HG02885 (cell line): ENCODE results near the gene MMP11.

Experiments used
- ATAC-seq: cut with Tn5 transposase; IDR thresholded peaks from one replicate; pipeline ENCODE4 v1.9.1; 2021; ENCODE audit warnings: mild to moderate bottlenecking; ENCODE audit not compliant: unreplicated experiment, poor library complexity

The MMP11 gene

DNA sequence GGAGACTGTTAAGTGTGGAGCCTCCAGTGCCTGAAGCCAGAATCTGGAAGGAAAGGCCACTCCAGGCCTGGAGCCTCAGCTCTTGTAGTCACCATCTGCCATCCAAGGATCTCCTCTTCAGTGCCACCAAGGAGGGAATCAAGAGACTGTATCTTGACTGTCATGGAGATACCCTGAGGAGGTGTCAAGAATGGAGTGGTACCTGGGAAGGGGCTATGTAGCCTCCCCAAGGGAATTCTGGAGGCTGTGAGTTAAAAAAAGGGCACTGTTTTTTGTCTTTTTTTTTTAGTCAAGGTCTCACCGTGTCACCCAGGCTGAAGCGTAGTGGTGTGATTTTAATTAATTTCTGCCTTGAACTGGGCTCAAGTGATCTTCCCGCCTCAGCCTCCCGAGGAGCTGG is 13.1 kb upstream of the MMP11 start:
- ATAC-seq, result no peak

DNA sequence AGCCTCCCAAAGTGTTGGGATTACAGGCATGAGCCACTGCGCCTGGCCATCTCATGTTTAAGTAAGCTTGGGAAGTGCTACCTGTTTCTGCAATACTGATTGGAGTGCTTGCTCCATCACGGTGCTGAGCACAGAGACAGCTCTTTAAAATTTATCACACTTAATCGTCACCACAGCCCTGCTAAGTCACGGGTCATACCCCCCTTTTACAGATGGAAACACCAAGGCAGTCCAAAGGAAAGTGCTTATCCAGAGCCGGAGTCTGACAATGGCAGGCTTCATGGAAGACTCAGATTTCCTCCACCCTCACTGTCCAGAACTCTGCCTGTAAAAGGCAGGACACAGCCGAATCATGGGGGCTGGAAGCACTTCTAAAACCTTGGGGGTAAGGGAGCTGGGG is 12.6 kb upstream of the MMP11 start:
- no peak for ATAC-seq

DNA sequence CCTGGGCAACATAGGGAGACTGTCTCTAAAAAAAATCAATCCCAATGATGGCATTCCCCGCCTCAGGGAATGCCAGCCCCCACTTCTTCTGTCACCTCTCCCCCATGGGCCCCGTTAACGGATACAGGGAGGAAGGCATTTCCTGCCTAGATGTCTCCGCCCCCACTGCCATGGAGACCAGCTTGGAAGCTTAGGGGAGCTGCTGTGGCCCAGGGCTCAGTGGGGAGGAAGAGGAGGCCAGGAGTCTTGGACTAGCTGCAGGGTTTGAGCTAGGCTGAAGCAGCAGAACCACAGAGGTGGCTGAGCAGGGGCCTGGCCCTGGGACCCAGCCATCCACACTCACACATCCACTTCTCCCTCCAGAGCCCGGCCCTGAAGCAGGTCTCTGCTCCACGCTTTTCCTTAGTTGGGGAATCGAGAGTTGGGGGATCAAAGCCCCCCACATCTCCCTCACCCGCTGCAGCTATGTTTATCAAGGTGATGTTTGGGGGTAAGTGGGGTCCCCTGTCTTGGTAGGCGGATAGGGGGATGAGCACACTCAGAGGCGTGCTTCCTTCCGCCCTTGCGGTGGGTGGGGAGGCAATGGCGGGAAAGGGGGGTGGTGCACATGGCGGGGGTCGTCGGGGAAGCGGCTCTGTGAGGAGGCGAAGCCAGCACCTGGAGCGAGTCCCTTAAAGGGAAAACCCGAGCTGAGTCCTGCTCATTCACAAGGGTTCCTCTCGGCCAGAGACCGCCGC is 9.6 kb upstream of the MMP11 start, which contains the start of gene C22orf15:
TSS of gene C22orf15 (plus strand) at position 149 of the 737 bp plus-strand sequence. CDS start at position 466, 317 bp downstream.
- no peak for ATAC-seq

DNA sequence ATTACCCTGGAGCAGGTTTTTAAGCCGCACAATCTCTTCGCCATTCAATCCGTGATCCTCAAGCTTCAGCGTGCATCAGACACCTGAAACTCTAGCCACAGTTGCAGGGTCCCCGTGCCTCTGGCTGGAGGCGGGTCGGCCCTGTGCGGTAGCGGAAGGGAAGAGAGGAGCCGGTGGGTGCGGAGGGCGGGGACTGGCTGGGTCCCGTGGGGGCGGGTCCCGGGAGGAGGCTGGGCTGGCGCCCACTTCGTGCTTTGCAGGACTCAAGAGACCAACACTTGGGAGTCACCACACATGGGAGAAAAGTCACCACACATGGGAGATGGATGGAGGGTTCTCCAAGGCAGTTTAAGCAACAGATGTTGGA is 9.1 kb upstream of the MMP11 start:
- no peak for ATAC-seq

DNA sequence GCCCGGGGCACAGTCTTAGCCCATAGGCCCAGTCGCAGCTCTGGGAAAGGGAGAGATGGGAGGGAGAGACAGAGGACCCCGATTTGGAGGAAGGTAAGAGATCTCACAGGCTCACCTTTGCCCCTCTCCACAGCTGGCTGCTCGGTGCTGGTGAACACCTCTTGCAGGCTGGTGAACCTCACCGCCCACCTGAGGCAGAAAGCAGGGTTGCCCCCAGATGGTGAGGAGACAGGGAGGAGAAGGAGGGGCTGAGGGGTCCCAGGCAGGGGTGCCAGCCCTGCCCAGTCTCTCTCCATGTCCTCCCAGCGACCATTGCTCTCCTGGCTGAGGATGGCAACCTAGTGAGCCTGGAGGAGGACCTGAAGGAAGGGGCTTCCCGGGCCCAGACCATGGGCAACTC is 8.7 kb upstream of the MMP11 start:
- ATAC-seq, result no peak

DNA sequence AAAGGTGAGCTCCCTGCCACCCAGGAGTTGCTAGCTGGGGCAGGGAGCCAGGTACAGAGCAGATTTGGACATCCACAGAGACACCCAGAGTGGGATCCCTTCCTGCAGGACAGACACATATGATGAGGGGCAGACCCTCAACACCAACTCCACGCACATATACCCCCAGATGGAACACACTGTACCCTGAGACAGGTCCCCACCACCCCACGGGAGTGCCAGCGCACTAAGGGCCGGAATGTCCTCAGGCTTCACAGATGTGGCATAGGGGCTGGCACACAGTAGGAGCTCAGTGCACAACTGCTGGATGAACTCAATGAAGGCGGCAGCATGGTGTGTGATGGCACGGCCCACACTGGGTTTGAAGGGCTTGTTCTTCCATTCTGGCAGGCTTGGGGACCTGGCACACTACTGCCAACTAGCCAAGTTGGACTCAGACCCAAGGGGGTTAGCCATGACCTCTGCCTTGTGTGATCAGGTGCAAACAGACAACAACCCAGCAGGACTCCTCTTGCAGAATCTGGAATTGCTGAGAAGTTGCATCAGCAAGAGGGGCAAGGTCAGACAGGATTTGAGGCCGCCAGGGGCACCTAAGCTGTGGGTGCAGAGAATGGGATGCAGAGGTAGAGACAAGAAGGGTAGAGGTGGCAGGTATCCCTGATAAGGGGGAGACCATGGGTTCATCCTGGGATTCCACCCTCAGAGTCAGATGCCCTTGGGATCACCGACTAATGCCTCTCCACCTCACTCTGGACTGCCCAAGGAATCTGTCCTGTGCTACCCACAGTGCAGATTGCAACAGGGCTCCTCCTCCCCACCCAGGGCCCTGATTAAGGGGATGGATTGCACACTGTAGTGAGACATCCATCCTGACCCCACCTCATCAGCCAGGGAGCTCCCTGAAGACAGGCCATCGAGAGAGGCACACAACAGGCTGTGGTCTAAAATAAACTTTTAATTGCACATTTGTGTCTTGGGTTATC is 7.5 kb upstream of the MMP11 start:
- no peak for ATAC-seq

DNA sequence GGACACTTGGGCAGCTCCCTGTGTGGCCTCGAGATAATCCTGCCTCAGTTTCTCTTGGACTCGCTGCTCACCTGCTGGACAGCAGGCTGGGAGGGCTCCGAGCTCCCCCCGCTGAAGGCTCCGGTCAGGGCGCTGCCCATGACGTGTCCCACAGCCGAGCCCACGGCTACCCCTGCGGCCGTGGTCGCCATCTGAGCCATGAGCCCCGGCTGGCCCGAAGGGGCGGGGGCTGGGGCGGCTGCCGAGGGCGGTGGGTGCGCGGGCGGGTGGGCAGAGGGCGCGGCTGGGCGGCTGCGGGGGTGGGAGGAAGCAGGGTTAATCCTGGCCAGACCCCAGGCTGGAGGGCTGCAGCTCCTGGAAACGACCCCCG is 5.4 kb upstream of the MMP11 start:
- no peak for ATAC-seq

DNA sequence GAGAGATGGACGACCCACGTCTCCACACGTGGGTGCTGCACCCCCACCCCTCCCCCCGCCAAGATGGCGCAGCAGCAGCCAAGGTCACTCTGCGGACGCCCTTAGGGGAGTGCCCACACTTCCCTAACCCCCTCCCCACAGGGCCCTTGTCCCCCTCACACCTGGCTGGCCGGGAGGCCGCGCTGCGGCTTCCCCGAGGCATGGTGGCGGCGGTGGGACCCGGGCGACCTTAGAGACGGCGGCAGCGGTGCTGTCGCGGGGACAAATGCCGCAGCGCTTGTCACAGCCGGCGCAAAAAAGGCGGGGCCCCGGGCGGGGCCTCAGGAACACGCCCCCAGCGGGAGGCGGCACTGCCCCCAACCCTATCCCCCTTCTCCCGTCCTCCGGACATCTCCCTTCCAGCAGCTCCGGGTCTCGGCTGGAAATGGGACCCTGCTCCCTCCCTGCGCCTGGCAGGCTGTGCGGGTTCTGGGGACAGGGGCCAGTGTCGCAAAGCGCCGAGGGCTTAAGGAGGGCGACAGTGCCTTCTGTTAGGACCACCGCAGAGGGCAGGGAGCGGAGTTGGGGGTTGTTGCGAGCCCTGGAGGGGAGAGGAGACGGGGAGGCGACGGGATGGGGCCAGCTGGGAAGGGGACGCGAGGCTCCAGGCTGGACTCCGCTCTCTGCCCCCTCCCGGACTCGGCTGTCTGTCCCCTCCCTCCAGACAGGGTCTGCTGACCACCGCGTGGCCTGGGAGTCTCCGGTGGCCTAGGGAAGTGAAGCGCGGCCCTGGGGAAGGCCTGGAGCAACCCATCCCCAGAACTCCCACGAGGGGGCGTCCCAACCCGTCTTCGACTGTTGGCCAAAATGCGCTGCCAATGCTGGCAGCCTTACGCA is 4.7 kb upstream of the MMP11 start, which contains the start of gene CHCHD10:
TSS of gene CHCHD10 (minus strand) at position 300 of the 876 bp plus-strand sequence. CDS start at position 202, 98 bp downstream.
- ATAC-seq, result peak; percentile 60

DNA sequence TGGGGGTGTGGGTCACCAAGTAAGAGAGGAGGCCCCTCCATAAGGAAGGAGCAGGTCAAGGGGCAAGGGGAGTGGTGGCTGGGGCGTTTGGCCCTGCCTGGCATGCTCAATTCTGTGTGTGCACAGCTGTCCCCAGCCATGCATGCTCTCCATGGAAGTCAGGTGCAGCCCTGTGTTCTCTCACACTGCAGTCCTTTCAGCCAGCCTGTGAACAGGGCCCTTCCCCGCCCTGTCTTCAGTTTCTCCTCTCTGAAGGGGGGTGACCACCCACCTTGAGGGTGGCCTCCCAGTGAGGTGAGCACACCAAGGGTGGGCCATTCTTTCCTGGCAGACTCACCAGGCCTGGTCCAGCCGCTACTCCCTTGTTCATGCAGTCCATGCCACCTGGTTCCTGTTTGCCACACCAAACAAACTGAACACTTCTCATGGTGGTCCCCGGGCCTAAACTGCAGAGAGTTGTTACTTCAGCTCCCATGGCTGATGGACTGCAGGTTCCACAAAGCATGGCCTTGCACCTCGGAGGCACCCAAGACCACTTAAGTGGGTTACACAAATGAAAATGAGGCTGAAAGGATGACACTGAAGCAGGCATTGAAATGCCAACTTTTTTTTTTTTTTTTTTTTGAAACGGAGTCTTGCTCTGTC is 3.2 kb upstream of the MMP11 start:
- ATAC-seq, result no peak

DNA sequence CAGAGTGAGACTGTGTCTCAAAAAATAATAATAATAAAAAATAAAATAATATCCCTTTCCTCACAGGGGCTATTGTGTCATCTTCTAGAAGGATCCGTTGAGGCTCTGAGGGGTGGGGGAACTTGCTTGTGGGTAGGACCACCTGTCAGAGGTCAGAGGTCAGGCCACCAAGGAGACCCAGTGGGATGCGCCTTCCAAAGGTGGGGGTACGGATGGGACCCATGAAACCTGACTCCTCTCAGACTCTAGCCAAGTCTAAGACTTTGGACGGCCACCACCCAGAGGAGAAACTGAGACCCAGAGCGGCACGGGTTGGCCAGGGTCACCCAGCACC is 367 bp upstream of the MMP11 start:
- no peak for ATAC-seq

DNA sequence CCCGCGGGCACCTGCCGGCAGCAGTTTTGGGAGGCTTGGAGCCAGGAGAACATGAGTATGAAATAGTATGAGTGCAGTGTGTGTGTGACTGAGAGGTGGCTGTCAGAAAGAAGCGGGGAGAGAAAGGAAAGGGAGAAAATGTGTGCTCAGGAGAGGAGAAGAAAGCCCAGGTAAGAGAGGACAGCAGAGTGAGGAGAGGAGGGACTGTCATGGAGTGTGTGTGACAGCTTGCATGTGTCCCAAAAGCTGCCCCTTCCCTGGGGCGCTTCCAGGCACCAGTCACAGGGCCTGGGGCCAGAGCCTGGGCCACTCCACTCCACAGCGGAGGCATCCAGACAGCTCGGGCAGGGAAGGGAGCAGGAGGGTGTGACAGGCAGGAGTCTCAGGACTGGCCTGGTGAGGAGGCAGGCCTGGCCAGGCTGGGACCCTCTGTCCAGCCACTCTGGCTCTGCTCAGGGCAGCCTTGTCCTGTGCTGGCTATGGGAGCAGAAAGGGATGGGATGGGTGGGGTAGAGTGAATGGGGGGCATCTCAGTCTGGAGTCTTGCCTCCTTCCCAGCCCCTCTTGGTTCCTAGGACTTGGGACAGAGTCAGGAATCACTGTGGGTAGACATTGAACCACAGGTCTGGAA is 949 bp downstream of the MMP11 start:
- ATAC-seq, result no peak

DNA sequence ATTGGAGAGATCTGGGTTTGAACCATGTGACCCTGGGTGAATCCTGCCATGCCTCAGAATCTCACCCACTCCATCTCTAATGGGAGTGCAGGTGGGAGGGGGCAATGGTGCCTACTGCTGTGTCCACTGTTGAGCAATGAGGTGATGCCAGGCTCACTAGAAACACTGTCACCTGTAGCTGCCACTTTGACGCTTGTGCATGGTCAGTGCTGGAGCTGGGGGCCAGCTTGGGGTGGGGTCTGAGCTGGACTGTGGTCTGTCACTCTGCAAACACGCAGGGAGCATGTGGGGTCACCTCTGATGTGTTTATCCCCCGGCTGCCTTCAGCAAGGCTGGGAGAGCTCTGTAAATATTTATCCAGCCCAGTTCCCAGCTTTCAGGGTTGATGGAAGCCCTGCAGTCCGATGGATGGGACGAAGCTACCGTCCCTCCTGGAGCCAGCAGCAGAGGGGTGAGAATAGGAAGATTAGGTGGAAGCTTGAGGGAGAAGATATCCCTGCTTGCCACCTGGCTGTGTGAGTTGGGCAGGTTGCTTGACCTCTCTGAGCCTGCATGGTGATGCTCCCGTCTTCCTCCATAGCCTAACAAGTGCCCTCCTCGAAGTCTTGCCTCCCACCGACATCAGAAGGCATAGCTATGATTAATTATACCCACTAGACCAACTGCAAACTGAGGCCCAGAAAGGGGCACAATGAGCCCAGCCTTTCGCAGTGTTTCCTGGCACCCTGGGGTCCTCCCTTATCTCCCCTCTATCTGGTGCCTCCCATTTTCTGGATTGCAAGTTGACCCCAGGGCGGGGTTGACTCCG is 1.7 kb downstream of the MMP11 start:
- no peak for ATAC-seq

DNA sequence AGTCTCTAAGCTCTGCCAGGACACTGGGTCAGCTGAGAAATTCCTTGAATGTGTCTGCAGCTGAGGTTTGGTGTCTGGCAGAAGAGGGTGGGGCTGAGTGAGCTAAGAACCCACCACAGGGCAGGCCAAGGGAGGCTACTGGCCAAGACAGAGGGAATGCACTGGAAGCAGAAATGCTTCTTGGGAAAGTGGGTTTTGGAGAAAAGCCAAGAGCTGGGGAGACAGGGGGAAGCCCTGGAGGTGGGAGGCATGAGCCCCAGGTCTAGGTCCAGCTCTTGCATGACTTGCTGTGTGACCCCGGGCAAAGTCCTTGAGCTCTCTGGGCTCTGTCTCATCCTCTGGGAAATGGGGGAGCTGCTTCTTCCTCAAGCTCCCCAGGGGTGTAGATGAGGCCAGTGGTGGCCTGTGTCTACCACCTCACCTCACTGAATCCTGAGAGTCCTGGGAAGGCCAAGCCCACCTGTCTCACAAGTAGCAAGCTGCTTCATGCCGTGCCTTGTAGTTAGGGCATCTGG is 2.3 kb downstream of the MMP11 start:
- ATAC-seq, result no peak

DNA sequence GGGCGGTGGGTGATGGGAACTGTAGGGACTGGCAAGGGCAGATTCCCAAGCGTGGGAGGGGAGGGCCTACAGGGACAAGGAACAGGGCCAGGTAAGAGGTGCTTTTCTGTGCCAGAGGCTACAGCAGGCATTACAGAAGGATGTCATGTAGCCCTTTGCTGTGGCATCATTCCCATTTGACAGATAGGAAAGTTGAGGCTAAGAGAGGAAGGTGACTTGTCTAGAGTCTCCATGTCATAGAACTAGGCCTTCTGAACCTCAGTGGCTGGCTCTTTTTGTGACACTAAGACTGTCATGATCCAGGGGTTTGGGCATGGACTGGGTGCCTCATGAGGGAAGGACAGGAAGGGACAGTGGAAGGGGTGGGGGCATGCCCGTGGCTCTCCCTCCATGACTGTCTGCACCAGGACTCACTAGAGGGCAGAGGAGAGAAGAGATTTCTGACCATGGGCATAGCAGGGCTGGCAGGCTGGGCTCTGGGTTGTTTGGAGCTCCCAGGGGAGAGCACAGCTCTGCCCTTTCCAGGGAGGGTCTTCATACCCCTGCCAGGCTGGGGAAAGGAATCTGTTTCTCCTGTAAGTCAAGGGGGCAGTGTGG is 3.2 kb downstream of the MMP11 start:
- no peak for ATAC-seq

DNA sequence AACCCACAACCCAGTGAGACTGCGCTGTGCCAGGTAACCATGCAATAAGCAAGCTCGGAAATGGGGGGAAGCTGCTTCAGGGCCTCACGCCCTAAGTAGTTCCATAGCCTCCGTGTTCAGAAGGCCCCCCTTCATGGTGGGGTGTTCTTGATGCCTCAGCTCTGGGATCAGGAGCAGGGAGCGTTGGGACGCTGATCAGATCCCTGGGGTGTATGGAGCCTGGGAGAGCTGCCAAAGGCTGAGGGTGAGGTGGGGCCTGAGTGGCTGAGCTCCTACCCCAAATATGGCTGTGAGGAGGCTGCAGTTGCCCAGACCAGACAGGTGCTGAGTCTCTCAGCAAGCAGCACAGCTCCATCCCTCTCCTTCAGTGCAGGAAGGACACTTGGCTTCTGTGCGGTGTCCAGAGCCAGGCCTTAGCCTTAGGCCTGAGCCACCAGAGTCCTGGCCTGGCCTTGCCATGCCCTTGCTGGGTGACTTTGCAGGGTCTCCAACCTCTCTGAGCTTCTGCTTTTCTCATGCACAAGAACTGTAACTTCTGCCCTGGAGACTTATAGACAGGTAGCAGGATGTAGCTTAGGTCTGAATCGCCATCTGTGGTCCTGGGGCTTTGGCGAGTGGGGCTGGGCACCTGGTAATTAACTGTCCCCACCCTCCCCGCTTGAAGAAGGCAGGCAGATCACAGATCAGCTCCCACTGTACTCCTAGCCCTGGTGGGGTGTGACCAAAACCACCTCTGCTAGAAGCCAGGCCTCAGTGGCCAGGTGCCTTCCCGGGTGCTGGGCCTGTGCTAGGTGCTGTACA is 5.3 kb downstream of the MMP11 start:
- ATAC-seq, result no peak

DNA sequence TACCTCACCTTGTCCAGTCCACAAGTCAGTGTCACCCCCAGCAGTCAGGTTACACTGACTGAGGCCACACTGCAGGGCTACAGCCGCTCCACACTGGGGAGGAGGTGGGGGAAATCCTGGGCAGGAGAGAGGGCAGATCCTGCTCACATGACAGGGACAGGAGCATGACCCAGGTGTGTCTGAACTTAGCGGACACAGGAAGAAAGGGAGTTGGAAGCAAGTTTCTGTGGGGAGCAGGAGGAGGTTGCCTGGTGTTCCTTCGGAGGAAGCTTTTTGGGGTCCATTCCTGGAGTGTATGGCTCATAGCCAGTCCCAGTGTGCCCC is 5.9 kb downstream of the MMP11 start:
- no peak for ATAC-seq

DNA sequence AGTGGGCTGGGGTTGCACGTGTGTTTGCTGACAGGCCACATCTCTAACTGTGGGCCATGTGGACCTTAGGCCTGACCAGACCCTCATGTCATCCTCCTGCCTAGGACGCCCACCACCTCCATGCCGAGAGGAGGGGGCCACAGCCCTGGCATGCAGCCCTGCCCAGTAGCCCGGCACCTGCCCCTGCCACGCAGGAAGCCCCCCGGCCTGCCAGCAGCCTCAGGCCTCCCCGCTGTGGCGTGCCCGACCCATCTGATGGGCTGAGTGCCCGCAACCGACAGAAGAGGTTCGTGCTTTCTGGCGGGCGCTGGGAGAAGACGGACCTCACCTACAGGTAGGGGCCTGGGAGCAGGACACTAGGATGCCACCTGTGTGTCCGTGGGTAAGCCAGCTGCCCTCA is 6.4 kb downstream of the MMP11 start:
- no peak for ATAC-seq

DNA sequence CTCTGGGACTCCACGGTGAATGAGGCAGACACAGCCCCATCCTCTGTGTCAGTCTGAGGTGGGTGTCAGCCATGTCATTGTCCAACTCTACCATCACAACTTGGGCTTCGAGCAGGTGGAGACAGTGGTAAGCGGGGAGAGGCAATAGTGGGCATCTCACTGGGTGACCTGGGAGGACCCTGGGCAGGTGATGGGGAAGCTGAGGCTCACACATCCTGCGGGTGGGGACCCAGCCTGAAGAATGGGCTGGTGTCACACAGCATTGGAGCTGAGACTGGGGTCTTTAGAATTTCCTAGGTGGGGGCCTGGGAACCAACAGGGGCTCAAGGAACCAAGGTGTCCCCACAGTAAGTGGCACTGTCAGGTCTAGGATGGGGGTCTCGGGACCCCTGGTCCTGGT is 7.1 kb downstream of the MMP11 start:
- no peak for ATAC-seq
